BE2C (cell line): Measurements from ENCODE around the gene UFL1.

ENCODE experiments used
- DNase-seq: peaks from one replicate; pipeline ENCODE4 v3.0.0-alpha.2; 2020
- H3K27me3 ChIP-seq: fragments of 250-450 bp; sonication (Bioruptor Pico); 2 replicates; pipeline ENCODE4 v1.5.1; 2020; ENCODE audit warnings: mild to moderate bottlenecking
- H3K36me3 ChIP-seq: fragments of 250-450 bp; sonication (Bioruptor Pico); 2 replicates; pipeline ENCODE4 v1.5.1; 2020; ENCODE audit warnings: mild to moderate bottlenecking
- H3K4me1 ChIP-seq: fragments of 250-450 bp; sonication (Bioruptor Pico); 2 replicates; pipeline ENCODE4 v1.5.1; 2020
- H3K4me3 ChIP-seq: 2 replicates; pipeline ENCODE4 v1.5.1; 2011; ENCODE audit warnings: low read depth, low read length
- H3K9me3 ChIP-seq: fragments of 250-450 bp; sonication (Bioruptor Pico); 2 replicates; pipeline ENCODE4 v1.5.1; 2020
- CTCF ChIP-seq: IDR thresholded peaks from 2 replicates; pipeline ENCODE4 v1.5.1; 2012; ENCODE audit warnings: mild to moderate bottlenecking, low read depth, low read length

Gene UFL1

DNA sequence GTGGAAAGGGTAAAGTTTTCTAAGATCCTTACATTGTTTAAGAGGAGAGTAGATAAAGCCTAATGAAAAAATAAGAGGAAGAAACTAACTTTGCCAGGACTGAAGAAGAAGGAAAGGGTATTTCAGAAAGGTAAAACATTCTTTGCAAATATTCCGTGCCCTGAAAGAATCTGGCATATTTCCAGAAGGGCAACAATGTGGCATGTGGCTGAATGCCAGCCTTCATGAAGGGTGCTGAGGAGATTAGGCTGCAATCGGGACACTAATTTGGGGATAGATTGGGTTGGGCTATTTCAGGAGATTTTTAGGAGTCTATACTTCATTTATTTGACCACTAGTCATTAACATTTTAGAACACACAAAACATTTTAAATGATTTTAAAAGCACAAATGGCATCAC lies 16.2 kb upstream of the UFL1 start:
- Histone ChIP-seq H3K27me3 (no peaks in the 10 kb centered on the region), H3K36me3 (no peaks in the 10 kb centered on the region), H3K4me3 (no peak overlapping the region), H3K4me1 (no peaks in the 10 kb centered on the region), H3K9me3 (no peaks in the 10 kb centered on the region)
- DNase-seq: no peak
- TF ChIP-seq CTCF: no peak

DNA sequence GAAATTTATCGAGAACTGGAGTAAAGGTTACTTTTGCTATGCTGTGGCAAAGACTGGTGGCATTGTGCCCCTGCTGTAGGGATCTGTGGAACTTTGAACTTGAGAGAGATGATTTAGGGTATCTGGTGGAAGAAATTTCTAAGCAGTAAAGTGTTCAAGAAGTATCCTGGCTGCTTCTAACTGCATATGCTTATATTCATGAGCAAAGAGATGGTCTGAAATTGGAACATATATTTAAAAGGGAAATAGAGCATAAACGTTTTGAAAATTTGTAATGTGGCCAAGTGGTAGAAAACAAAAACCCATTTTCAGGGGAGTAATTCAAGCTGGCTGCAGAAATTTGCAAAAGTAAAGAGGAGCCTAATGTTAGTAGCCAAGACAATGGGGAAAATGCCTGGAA lies 12.3 kb upstream of the UFL1 start:
- DNase-seq: no peak
- Histone ChIP-seq H3K4me3 (no peak overlapping the region), H3K4me1 (no peaks in the 10 kb centered on the region), H3K9me3 (no peaks in the 10 kb centered on the region), H3K27me3 (no peaks in the 10 kb centered on the region), H3K36me3 (no peaks in the 10 kb centered on the region)
- TF ChIP-seq CTCF: no peak

- Histone ChIP-seq H3K4me3 (peak overlapping the region; percentile 88), H3K9me3 (no peaks in the 10 kb centered on the region), H3K36me3 (0 out of 2 replicates have a peak, but pooled peaks cover 2% of the 10 kb centered on the region), H3K27me3 (no peaks in the 10 kb centered on the region), H3K4me1 (no peaks in the 10 kb centered on the region)
- no peak for DNase-seq
- no peak for TF ChIP-seq CTCF
Observed at GRCh38 chr6:96520171-96521115, 1.2 kb upstream of the UFL1 start.

DNA sequence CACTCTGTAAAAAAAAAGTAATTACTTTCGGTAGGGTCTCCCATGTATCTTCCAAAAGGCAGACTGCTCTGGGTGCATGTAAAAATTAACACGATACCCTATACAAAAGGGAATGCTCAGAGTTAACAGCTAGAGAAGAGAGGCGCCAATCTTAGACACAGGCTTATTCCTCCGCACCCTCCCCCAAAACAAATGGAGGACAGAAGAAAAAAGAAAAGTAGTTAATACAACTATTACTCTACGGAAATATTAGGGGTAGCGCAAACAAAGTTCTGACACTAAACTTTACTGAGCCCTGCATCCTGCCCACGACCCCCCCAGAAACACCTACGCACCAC lies 331 bp upstream of the UFL1 start:
- DNase-seq: no peak
- no peaks in the 10 kb centered on the region for H3K9me3 ChIP-seq
- no peak for TF ChIP-seq CTCF
- H3K27me3 ChIP-seq: no peaks in the 10 kb centered on the region
- 0 out of 2 replicates have a peak, but pooled peaks cover 2% of the 10 kb centered on the region for H3K36me3 ChIP-seq
- H3K4me3 ChIP-seq: peak overlapping the region; percentile 88
- H3K4me1 ChIP-seq: no peaks in the 10 kb centered on the region

- no peak for TF ChIP-seq CTCF
- H3K36me3 ChIP-seq: 0 out of 2 replicates have a peak, but pooled peaks cover 2% of the 10 kb centered on the region
Observed at GRCh38 chr6:96522465-96523009, 931 bp downstream of the UFL1 start.

DNA sequence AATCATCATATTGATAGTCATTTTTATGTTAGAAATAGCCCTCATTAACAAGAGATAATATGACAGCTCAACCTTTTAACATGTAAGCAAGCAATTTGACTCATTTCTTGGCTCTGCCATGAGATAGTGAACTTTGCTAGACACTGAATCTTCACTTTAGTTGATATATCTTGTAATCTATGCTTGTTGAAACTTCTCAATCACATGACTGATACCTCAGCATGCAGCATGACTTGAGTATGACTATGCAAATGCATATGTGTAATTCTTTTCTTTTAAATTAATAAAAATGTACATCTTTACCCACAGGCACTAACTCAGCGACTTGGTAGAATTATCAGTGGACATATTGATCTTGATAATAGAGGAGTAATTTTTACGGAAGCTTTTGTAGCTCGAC lies 6.6 kb downstream of the UFL1 start:
- Histone ChIP-seq H3K27me3 (no peaks in the 10 kb centered on the region), H3K4me1 (no peaks in the 10 kb centered on the region), H3K4me3 (no peak overlapping the region), H3K9me3 (no peaks in the 10 kb centered on the region), H3K36me3 (peaks cover 13% of the 10 kb centered on the region)
- no peak for TF ChIP-seq CTCF
- DNase-seq: no peak

More at GRCh38 chr6:96522465-96523009, 931 bp downstream of the UFL1 start:
- Histone ChIP-seq H3K4me3 (peak overlapping the region; percentile 88), H3K9me3 (no peaks in the 10 kb centered on the region), H3K27me3 (no peaks in the 10 kb centered on the region), H3K4me1 (no peaks in the 10 kb centered on the region)
- no peak for DNase-seq
